GM19455 (cell line): ENCODE data around the gene SPATA16.
"Not testable (repeated sequence)": the region's sequence is repeated elsewhere in the genome, so short reads cannot be mapped to it uniquely, and the experiment has no call there.

Experiments used
- ATAC-seq: cut with Tn5 transposase; IDR thresholded peaks from one replicate; pipeline ENCODE4 v1.9.1; 2021; ENCODE audit not compliant: unreplicated experiment

The SPATA16 gene

GRCh38 chr3:172960626-172961182, 180.3 kb downstream of the SPATA16 start:
- ATAC-seq: not testable (repeated sequence)

GRCh38 chr3:172958565-172958964, 182.5 kb downstream of the SPATA16 start:
- no peak for ATAC-seq

- ATAC-seq: no peak
These were observed 187.5 kb downstream of the SPATA16 start for GRCh38 chr3:172953571-172953970.

GRCh38 chr3:172951511-172951910, 189.5 kb downstream of the SPATA16 start:
- ATAC-seq: no peak

GRCh38 chr3:172946061-172946460, 195.0 kb downstream of the SPATA16 start:
- ATAC-seq: no peak

GRCh38 chr3:172939651-172940293, 201.3 kb downstream of the SPATA16 start:
- ATAC-seq: no peak

- ATAC-seq: no peak
These were observed 202.2 kb downstream of the SPATA16 start for GRCh38 chr3:172938788-172939187.

GRCh38 chr3:172931746-172932285, 209.2 kb downstream of the SPATA16 start:
- ATAC-seq: no peak

GRCh38 chr3:172929451-172929850, 211.6 kb downstream of the SPATA16 start:
- no peak for ATAC-seq

- no peak for ATAC-seq
These were observed 216.5 kb downstream of the SPATA16 start for GRCh38 chr3:172924546-172924945.

- ATAC-seq: no peak
These were observed 221.7 kb downstream of the SPATA16 start for GRCh38 chr3:172919297-172919683.

GRCh38 chr3:172918568-172919296, 222.3 kb downstream of the SPATA16 start:
- no peak for ATAC-seq

- ATAC-seq: no peak
These were observed 222.9 kb downstream of the SPATA16 start for GRCh38 chr3:172918165-172918564.

GRCh38 chr3:172915911-172916514, 225.0 kb downstream of the SPATA16 start:
- ATAC-seq: no peak

GRCh38 chr3:172914854-172915253, 226.2 kb downstream of the SPATA16 start:
- no peak for ATAC-seq

GRCh38 chr3:172913911-172914655, 227.0 kb downstream of the SPATA16 start:
- no peak for ATAC-seq

- ATAC-seq: no peak
These were observed 229.9 kb downstream of the SPATA16 start for GRCh38 chr3:172911142-172911541.

GRCh38 chr3:172908771-172909270, 232.2 kb downstream of the SPATA16 start:
- ATAC-seq: no peak

GRCh38 chr3:172905451-172905850, 235.6 kb downstream of the SPATA16 start:
- no peak for ATAC-seq

- ATAC-seq: no peak
These were observed 236.2 kb downstream of the SPATA16 start for GRCh38 chr3:172904711-172905373.
